HG03175 (cell line): Measurements from ENCODE around the gene HSD17B13.
"Not testable (repeated sequence)": the region's sequence is repeated elsewhere in the genome, so short reads cannot be mapped to it uniquely, and the experiment has no call there.

Experiments
- ATAC-seq: cut with Tn5 transposase; IDR thresholded peaks from one replicate; pipeline ENCODE4 v1.9.1; 2021; ENCODE audit warnings: mild to moderate bottlenecking, moderate library complexity; ENCODE audit not compliant: unreplicated experiment

HSD17B13 gene, protein sequence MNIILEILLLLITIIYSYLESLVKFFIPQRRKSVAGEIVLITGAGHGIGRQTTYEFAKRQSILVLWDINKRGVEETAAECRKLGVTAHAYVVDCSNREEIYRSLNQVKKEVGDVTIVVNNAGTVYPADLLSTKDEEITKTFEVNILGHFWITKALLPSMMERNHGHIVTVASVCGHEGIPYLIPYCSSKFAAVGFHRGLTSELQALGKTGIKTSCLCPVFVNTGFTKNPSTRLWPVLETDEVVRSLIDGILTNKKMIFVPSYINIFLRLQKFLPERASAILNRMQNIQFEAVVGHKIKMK

DNA sequence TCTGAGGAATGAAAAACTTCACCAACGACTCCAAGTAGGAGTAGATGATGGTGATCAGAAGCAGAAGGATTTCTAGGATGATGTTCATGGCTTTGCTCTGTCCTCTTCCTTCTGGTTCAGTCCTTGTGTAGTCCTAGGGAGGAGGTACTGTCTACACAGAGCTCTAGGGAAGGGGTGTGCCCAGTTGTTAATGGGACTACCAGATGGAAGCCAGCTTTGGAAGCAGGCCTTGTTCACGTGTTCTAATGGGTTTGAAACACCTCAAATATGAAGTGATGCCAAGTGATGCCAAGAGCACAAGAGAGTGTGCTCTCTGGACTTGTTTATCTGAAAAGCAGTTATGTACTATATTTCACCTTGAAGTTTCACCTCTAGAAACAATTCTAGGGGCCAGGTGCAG, at the start of gene HSD17B13:
Gene HSD17B13 (minus strand): TSS at position 129 of the 400 bp plus-strand sequence. CDS start 41 bp downstream, at position 88.
- no peak for ATAC-seq

DNA sequence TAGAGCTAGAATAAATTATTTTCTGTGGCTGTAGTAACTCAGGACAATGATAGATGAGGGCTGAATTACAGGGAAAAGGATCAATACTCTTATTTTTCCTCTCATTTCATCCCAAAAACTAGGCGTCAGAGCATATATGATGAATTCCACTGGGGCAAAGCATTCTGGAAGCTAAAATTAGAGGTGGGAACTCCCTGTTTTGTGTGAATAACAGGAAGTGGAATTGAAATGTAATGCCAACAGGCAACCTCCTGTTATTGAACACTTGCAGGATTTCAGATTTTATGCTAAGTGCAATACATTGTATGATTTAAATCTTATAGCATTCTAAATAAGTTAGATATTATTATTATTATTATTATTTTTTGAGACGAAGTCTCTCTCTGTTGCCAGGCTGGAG, 47.4 kb upstream of the HSD17B13 start:
- ATAC-seq = no peak

DNA sequence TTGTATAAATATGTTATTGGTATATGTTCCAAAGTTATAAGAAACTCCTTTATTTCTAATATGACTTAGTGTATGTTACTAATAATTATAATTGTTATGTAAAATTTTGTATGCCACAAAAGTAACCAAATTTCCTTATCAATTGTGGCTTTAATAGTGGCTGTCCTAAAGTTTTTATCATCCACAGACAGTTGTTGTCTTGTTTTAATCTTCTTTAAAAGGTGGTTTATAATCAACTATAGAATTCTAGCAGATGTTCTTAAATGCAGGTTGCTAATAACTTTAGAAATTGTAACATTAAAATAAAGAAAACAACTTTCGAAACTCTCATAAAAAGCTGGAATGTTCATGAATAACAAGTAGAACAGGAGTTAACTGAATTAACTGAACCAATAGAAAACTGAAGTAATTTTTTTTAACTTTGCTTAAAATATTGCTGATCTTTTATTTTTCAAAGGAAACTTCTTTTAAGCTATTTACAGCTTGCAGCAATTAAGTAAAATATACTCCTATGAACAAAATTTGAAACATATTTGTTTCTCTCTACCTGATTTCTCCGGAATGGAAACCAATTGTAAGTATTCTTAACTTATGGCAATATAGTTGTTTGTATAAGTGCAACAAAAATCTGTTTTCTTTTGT, 44.0 kb upstream of the HSD17B13 start:
- no peak for ATAC-seq

DNA sequence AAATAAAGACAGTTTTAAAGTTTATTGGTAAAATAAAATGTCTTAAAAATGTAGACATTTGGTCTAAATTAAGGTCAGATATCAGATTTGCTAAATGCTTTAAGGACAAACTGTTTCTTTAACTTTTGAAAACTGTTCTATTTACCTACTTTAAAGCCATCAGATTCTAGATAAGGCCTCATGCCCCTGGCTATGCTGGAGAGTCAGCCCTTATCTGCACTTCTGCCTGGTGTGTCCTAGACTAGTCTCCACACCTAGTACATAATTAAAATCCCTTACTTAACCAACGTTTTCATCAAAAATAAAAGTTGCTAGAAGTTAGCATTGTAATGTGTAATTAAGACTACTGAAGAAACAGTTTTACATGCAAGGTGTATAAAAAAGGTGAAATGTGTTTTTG, 42.7 kb upstream of the HSD17B13 start:
- no peak for ATAC-seq

DNA sequence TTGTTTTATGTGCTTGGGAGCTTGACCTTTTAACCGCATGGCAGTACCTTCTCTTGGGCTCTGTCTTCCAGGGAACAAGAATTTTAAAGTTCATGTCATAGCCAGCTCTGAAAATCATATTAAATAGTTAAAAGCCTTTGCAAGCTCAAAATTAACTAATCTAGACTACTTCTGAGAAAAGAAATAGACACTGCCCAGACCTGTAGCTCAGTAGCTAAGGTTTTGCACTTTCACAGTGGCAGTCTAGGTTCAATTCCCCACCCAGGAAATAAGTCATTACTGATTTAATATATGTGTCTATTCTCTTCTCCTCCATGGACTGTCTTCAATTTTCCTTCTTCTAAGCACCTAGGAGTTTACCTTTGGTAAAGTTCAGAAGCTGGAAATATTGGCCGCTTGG, 40.9 kb upstream of the HSD17B13 start:
- no peak for ATAC-seq

DNA sequence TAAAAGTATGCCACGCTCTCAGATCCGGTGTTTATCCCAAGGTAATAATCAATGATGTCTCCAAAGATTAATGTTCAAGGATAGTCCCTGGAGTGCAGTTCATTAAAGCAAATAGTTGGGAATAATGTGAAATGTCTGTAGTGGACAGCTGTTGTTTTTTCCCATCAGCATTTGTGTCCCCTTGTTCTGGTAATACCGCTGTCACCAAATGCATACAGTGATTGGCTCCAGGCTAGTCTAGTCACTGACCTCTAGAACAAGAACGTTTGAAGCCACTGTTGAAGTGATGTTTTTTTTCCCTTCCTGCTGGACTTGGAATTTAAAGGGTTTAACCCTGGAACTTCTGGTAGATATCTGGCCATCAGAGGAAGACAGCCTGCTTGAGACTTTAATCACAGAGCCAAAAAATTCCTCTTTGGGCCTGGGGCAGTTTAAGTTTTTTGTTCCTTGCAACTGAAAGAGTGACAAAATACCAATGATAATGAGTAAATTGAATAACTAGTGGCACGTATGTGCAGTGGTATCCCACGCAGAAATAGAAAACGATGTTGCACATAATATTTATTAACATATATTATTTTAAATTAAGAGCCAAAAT, 37.8 kb upstream of the HSD17B13 start:
- no peak for ATAC-seq

DNA sequence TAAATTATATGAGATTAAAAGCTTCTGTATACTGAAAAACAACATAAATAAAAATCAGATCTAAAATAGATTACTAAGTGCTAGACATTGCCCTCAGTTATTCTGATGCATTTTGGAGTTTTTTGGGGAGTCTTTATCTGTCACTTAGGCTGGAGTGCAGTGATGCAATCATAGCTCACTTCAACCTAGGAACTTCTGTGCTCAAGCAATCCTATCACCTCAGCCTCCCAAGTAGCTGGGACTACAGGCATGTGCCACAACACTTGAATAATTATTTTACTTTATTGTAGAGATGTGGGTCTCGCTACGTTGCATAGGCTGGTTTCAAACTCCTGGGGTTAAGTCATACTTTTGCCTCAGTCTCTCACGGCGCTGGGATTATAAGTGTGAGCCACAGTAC, 36.6 kb upstream of the HSD17B13 start:
- ATAC-seq = no peak

DNA sequence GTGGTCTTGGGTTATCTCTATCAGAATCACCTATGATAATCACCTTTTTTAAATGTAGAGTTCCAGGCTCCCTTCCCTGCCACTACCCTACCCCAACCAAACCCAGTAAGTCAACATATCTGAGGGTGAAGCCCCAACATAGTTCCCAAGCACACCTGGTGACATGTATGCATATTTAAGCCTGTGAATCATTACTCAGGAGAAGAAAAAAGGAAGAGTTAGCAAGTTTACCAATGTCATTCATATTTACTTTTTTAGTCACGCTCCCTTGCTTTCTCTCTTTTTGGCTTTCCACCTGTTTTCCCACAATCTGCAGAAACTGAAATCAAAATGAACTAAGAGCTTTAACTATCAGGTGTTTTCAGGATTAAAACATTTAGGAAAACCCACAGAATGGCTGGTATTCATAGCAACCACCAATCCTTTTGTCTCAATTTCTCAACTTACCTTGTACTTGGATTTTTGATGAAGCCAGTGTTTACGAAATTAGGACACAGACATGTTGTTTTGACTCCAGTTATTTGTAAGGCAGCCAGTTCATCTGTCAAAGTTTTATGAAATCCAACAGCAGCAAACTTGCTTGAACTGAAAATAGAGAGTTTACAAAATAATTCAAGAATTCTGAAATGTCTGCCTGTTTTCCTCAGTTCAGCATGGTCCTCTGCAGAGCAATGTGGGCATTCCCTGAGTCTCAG, 34.3 kb upstream of the HSD17B13 start:
- no peak for ATAC-seq

DNA sequence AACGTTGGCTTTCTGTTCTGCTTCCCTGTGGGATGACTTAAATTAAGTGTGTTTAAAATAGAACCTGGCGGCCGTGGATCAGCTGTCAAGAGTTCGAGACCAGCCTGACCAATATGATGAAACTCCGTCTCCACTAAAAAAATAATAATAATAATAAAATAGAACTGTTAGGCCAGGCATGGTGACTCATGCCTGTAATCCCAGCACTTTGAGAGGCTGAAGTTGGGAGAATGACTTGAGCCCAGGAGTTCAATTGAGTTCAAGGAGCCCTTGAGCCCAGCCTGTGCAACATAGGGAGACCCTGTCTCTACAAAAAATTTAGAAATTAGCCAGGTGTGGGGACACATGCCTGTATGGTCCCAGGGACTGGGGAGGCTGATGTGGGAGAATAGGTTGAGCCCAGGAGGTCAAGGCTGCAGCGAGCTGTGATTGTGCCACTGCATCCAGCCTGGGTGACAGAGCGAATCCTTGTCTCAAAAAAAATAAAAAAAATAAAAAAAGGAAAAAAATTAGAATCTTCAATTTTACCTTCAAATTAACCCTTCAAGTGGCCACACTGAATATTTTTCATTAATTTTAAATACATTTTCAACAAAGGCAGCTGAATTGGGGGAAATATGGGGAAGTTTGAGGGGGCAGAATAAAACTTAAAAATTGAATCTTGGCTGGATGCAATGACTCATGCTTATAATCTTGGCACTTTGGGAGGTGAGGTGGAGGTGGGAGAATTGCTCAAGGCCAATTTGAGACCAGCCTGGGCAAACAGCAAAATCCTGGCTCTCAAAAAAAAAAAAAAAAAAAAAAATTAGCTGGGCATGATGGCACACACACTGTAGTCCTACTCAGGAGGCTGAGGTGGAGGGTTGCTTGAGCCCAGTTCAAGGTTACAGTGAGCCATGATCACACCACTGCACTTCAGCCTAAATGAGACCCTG, 31.8 kb upstream of the HSD17B13 start:
- no peak for ATAC-seq

DNA sequence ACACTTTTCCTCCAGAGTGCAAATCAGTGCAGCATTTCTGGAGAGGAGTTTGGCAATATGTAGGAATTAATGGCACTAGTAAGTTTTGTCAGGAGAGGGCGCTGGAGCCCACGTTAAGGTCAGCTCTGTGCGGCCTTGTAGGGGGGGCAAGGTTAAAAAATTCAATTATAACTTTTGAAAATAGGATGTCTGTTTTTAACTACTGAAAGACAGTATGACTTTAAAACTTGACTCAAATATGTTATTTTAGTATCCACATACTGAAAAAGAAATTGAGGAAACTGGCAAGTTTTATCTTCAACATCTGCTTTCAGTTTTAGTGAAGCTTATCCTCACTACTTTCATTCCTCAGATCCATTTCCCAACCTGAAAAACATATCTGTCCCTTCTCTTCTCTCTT, 30.9 kb upstream of the HSD17B13 start:
- ATAC-seq = peak; percentile 87

DNA sequence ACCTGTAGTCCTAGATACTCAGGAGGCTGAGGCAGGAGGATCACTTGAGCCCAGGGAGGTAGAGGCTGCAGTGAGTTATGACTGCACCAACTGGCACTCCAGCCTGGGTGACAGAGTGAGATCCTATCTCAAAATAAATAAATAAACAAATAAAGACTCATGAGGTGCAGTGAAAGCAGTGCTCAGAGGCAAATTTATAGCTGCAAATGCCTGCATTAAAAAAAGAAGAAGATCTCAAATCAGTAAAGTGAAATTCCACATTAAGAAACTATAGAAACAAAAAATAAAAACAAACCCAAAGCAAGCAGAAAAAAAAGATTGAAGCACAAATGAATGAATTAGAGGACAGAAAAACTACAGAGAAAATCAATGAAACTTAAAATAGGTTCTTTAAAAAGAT, 22.5 kb upstream of the HSD17B13 start:
- no peak for ATAC-seq

DNA sequence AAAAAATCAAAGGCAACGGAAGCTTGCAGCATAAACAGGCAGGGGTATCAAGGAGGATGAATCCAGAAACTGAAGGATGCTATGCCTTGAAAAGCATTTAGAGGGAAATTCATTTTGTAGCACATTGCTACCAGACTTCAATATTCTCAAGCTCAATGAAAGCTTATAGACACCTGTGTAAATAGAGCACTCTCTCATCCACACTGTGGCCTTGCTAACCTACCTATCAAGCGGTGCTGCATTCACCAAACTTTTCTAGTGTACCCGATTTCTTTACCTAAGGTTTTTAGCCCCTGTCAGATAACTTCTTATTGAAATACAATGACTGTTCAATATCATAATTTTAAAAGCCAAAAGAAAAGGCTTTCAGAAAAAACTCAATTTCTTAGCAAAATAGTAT, 20.2 kb upstream of the HSD17B13 start:
- ATAC-seq = no peak

DNA sequence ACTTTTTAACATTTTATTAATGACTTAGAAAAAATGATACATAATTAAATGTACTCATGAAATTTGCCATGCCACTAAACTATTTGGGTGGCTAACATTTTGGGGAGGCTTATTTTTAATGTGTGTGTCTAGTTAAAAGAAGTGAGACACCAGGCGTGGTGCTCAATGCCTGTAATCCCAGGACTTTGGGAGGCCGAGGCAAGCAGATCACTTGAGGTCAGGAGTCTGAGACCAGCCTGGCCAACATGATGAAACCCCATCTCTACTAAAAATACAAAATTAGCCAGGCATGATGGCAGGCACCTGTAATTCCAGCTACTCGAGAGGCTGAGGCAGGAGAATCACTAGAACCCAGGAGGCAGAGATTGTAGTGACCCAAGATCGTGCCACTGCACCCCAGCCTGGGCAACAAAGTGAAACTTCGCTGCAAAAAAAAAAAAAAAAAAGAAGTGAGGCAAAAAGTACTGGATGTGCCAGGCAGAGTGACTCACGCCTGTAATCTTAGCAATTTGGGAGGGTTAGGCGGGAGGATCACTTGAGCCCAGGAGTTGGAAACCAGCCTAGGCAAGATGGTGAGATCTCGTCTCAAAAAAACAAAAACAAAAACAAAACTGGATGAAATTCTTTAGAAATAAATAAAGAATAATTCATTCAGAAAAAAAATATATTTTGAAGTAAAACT, 19.4 kb upstream of the HSD17B13 start:
- not testable (repeated sequence) for ATAC-seq

DNA sequence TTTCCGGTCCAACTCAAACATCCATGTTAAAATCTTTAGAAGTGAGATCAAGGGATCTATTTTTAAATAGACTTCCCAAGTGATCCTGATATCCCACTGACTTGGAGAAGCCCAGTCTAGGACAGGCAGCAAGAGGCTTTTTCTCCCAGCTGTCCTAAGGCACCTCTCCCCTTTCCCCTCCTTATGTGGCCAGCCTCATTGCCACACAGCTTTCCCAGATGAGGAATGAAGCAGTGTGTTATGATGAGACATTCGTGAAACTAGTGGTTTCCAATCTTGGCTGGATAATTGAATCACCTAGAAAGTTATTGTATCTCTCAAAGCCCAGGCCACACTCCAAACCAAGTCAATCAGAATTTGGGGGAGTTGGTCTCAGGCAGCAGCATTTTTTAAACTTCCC, 16.8 kb upstream of the HSD17B13 start:
- no peak for ATAC-seq

DNA sequence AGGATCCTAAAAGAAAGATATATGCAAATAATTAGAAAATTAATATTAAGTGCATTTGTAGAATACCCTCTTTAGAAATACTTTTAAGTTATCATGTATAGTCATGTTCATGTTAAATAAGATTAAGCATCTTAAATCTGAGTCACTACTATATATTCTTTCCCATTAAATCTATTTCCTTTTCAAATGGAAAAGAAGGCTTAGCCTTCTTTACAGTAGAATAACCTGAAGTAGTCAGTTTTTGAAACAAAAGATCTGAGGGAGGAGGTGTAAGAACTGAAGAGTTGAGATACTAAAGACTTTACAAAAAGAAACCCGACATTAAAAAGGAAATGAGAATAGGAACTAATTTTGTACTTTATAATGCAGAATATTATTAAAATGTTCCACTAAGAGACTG, 14.7 kb upstream of the HSD17B13 start:
- no peak for ATAC-seq

DNA sequence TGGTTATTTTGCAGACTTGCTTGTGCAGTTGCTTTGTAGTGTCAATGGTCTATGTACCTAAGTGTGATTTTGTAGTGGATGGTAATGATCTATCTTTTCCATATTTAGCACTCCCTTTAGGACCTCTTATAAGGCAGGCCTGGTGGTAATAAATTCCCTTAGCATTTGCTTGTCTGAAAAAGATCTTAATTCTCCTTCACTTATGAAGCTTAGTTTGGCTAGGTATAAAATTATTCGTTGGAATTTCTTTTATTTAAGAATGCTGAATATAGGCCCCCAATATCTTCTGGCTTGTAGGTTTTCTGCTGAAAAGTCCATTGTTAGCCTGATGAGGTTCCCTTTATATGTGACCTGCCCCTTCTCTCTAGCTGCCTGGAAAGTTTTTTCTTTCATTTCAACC, 10.6 kb upstream of the HSD17B13 start:
- no peak for ATAC-seq

DNA sequence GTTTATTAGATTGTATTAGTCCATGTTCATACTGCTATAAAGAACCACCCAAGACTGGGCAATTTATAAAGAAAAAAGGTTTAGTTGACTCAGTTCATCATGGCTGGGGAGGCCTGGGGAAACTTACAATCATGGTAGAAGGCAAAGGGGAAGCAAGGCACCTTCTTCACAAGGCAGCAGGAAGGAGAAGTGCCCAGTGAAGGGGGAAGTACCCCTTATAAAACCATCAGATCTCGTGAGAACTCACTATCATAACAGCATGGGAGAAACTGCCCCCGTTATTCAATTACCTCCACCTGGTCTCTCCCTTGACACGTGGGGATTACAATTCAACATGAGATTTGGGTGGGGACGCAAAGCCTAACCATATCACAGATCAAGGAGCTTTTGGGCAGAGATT, 8.1 kb upstream of the HSD17B13 start:
- ATAC-seq = no peak

DNA sequence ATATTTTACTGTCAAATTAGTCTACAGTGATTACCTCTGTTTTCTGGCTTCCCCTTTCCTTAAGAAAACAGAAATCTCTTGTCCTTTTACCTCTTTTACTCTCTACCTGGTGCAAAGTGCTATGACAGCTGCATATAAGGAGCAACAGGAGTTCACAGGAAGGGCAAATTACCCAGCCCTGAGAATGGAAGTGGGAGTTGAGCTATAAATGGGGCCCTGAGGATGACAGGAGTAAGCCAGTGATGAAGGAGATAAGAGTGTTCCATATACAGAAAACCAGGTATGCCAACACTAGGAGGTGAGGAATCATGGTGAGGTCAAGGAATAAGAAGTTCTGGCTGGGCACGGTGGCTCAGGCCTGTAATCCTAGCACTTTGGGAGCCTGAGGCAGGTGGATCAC, 4.5 kb upstream of the HSD17B13 start:
- no peak for ATAC-seq

DNA sequence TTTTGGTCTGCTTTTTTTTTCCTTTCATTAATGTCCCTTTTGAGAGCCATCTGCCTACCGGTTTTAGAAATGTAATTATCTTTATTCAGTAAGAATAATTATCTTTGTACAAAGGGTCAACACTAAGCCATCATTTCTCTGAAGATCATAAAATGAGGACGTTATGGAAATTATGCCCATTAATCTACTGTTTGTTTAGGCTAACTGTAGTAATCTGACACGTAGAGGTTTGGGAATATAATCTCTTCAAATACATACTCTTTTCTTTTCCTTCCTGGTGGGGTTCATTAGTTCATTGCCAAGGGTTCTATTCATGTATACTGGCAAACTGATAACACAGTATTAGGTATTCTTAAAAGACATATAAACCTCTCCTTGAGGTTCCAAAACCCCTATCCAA, 3.8 kb upstream of the HSD17B13 start:
- ATAC-seq = no peak

DNA sequence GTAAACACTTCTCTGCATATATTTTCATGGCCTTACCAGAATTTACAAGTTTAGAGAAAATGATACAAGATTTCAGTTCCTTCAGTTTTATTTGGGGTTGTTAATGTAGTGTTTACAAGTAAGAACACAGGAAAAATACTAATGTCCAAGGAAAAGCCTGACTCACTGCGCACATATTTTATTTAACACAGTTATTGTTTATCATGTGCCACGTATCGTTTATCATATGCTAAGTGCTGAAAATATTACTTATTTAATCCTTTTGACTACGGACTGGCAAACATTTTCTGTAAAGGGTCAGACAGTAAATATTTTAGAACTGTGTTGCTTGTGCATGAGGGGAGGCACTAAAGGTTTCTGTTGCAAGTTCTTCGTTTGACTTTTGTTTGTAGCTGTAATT, 794 bp downstream of the HSD17B13 start:
- ATAC-seq = no peak
